Glutamatergic neuron (in vitro differentiated cells): ENCODE results near the gene MLYCD. TPM values are rescaled to one million over a fixed set of nuclear protein-coding genes. Genes with fewer than 3 reads are reported as not detected.

Experiments used
- DNase-seq: peaks from one replicate; pipeline ENCODE4 v3.0.0; 2022
- H3K27ac Mint-ChIP-seq: one replicate; pipeline ENCODE4 v1.8.0; 2020; ENCODE audit warnings: mild to moderate bottlenecking, mixed read lengths, inconsistent platforms; ENCODE audit not compliant: unreplicated experiment
- H3K27me3 Mint-ChIP-seq: one replicate; pipeline ENCODE4 v1.8.0; 2020; ENCODE audit warnings: mild to moderate bottlenecking, moderate library complexity, mixed read lengths, inconsistent platforms; ENCODE audit not compliant: unreplicated experiment
- H3K36me3 Mint-ChIP-seq: one replicate; pipeline ENCODE4 v1.8.0; 2020; ENCODE audit warnings: mild to moderate bottlenecking, mixed read lengths, inconsistent platforms; ENCODE audit not compliant: unreplicated experiment
- H3K4me1 Mint-ChIP-seq: one replicate; pipeline ENCODE4 v1.8.0; 2020; ENCODE audit warnings: mild to moderate bottlenecking, low read depth, mixed read lengths, inconsistent platforms; ENCODE audit not compliant: unreplicated experiment
- H3K4me3 Mint-ChIP-seq: one replicate; pipeline ENCODE4 v1.8.0; 2020; ENCODE audit warnings: mild to moderate bottlenecking, mixed read lengths, inconsistent platforms; ENCODE audit not compliant: unreplicated experiment
- H3K9me3 Mint-ChIP-seq: one replicate; pipeline ENCODE4 v1.8.0; 2020; ENCODE audit warnings: mild to moderate bottlenecking, moderate library complexity, mixed read lengths, inconsistent platforms; ENCODE audit not compliant: unreplicated experiment
- total RNA-seq: library from RNA; stranded (reverse); fragmentation: NEBNext Ultra II Directional; extraction: Animal tissue kit (Norgen Biotek cat#: 25700); gene quantifications from one replicate; pipeline ENCODE4 v1.2.1, GENCODE V29; 2021; ENCODE audit not compliant: unreplicated experiment
- TF ChIP-seq, protein P1 (sequence below): fragments of 200-600 bp; sonication (generic); IDR thresholded peaks from one replicate; pipeline ENCODE4 v1.5.0; 2021; ENCODE audit not compliant: partially characterized antibody, unreplicated experiment

Gene MLYCD
- total RNA-seq, 1 donor from 2014 or later = 9.5 TPM

DNA sequence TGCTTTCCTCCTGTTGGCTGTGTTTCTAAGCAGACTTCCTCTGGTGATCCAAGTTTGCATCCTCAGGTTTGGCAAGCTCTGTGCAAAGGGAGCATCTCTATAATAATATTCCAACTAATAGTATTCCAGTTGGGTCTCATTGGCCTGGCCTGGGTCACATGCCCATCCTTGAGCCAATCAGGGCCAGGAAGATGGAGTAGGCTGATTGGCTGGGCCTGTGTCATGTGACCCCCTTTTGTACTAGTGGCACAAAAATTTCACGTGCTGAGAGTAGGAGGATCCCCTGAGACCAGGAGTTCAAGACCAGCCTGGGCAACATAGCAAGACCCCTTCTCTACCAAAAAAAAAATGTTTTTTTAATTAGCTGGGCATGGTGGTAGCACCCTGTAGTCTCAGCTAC lies 35.2 kb upstream of the MLYCD start:
- H3K27me3 Mint-ChIP-seq = peaks cover 5% of the 10 kb centered on the region
- peaks cover 14% of the 10 kb centered on the region for H3K36me3 Mint-ChIP-seq
- no peak for DNase-seq
- H3K4me3 Mint-ChIP-seq = no peak overlapping the region
- no peaks in the 10 kb centered on the region for H3K4me1 Mint-ChIP-seq
- H3K27ac Mint-ChIP-seq = no peak overlapping the region
- TF ChIP-seq, protein P1, sequence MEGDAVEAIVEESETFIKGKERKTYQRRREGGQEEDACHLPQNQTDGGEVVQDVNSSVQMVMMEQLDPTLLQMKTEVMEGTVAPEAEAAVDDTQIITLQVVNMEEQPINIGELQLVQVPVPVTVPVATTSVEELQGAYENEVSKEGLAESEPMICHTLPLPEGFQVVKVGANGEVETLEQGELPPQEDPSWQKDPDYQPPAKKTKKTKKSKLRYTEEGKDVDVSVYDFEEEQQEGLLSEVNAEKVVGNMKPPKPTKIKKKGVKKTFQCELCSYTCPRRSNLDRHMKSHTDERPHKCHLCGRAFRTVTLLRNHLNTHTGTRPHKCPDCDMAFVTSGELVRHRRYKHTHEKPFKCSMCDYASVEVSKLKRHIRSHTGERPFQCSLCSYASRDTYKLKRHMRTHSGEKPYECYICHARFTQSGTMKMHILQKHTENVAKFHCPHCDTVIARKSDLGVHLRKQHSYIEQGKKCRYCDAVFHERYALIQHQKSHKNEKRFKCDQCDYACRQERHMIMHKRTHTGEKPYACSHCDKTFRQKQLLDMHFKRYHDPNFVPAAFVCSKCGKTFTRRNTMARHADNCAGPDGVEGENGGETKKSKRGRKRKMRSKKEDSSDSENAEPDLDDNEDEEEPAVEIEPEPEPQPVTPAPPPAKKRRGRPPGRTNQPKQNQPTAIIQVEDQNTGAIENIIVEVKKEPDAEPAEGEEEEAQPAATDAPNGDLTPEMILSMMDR = no peak
- peaks cover 2% of the 10 kb centered on the region for H3K9me3 Mint-ChIP-seq

DNA sequence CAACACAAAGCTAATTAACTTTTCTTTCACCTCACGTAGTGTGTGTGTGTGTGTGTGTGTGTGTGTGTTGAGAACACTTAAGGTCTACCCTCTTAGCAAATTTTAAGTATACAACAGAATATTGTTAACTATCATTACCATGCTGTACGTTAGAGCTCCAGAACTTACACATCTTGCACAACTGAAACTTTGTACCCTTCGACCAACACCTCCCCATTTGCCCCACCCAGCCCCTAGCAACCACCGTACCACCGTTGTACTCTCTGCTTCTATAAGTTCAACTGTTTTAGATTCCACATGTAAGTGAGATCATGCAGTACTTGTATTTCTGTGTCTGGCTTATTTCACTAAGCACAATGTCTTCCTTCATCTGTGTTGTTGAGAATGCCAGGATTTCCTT lies 28.1 kb upstream of the MLYCD start:
- no peak for DNase-seq
- Mint-ChIP-seq H3K4me1 (no peaks in the 10 kb centered on the region), H3K27ac (no peak overlapping the region), H3K9me3 (no peaks in the 10 kb centered on the region), H3K36me3 (peaks cover 11% of the 10 kb centered on the region), H3K27me3 (peaks cover 6% of the 10 kb centered on the region), H3K4me3 (no peak overlapping the region)
- TF ChIP-seq, protein P1 = no peak

DNA sequence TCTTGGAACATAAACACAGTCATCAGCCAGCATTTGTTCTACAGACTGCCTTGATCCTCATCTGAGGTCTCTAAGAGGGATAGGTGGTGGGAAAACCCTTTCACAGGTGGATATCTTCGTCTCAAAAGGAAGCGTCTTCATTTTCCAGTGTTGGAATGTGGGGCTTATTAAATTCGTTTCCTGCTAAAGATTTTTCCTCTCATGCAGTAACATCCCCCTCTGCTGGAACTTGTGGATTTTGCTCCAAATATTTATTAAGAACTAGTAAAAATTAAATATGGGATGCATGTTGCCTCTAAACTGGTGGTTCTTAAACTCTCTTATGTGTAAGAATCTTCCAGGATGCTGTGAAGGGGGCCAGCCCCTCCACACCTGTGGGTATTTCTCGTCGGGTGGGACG lies 20.1 kb upstream of the MLYCD start:
- TF ChIP-seq, protein P1 = peak; percentile 42
- no peaks in the 10 kb centered on the region for H3K36me3 Mint-ChIP-seq
- DNase-seq = no peak
- H3K9me3 Mint-ChIP-seq = no peaks in the 10 kb centered on the region
- H3K4me1 Mint-ChIP-seq = peaks cover 8% of the 10 kb centered on the region
- peaks cover 4% of the 10 kb centered on the region for H3K27me3 Mint-ChIP-seq
- H3K4me3 Mint-ChIP-seq = no peak overlapping the region
- no peak overlapping the region for H3K27ac Mint-ChIP-seq

DNA sequence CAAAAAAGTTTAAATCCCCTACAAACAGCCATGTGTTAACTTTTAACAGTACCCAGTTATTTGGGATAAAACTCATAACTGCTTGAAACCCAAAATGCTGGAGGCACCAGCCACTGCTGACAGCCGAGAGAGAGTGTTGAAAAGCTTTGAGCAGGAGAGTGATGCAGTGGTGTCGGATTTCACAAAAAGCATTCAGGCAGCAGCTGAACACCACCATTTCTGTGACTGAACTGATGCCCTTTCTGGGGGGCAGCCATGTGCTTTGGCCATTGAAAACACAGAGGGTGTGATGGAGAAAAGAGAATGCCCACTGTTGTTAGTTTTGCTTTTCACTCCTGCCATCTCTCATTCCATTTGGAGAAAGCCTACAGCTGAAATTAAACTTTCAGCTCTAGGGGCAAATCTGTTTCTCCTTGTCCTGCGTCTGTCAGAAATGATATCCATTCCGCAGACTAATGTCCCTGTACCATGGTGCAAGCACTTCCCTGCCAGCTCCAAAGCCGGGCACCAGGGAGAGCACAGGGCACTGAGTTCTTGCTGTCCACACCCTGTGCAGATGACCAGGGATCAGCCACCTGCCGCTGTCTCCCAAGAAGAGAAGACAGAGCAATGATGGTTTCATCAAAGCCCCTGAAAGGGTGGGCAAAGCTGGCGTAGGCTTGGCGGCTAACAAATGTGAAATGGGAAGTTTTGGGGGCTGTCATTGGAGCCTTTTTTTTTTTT lies 16.6 kb upstream of the MLYCD start:
- Mint-ChIP-seq H3K4me3 (no peak overlapping the region), H3K9me3 (peaks cover 3% of the 10 kb centered on the region), H3K27ac (no peak overlapping the region), H3K27me3 (peaks cover 6% of the 10 kb centered on the region), H3K4me1 (peaks cover 21% of the 10 kb centered on the region), H3K36me3 (no peaks in the 10 kb centered on the region)
- DNase-seq = peak; percentile 18
- TF ChIP-seq, protein P1 = no peak

DNA sequence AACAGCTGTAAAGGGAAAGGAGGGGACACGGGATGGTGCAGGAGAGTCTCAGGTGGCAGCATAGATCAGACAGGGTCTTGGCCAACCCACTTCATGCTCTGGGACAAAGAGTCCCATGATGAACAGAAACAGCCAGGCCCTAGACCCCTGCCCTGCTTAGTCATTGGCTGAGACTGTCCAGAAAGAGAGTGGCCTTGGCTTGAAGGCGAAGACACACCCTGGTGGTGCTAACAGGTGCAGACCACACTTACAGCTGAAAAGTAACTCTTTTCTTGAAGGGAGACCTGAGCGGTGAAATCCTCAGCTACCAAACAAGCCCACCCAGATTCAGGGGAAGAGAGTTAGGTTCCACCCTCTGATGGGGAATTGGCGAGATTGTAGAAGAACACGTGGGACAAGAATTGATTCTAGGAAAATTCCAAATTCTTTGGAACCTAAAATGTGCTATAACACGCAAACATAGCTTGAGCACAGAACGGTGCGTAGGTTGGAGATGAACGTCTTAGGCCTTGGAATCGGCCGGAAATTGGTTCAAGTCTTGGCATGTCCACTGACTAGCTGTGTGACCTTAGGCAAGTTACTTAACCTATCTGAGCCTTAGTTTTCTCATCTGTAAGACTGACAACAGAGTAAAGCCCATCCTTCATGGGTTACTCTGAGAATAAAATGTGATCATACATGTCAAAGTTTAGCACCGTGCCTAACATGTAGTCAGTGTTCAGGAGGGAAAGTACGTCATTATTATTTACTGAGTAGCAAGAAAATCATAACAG lies 12.5 kb upstream of the MLYCD start:
- Mint-ChIP-seq H3K36me3 (peaks cover 1% of the 10 kb centered on the region), H3K4me3 (peak overlapping the region; percentile 41), H3K27ac (peak overlapping the region; percentile 72), H3K4me1 (peaks cover 29% of the 10 kb centered on the region), H3K9me3 (peaks cover 9% of the 10 kb centered on the region), H3K27me3 (peaks cover 5% of the 10 kb centered on the region)
- DNase-seq = no peak
- TF ChIP-seq, protein P1 = no peak
